ENCODE measurements around the gene SPTLC3. TPM values are rescaled to one million over a fixed set of nuclear protein-coding genes. Genes with fewer than 3 reads are reported as not detected.

SPTLC3 gene
- total and polyA plus RNA-seq, 2 of the 13 experiments (the other 11 are each of a cell fraction or from before 2014, with no cell fraction given), result 20.5 to 95.6 TPM

- TF ChIP-seq TBX3 (IDR thresholded peaks at IDR 0.05; ENCODE audit: borderline replicate concordance) (peak; percentile 68; the same call in 1 of the 2 replicates), GABPB1 (CRISPR knock-in tag; IDR thresholded peaks at IDR 0.05) (no peak), PATZ1 (CRISPR knock-in tag; IDR thresholded peaks at IDR 0.05) (peak; percentile 60), ZNF460 (CRISPR knock-in tag; IDR thresholded peaks at IDR 0.05; ENCODE audit: borderline replicate concordance) (no peak), ZNF441 (CRISPR knock-in tag; IDR thresholded peaks at IDR 0.05; ENCODE audit: borderline replicate concordance) (no peak), ZNF3 (CRISPR knock-in tag; IDR thresholded peaks at IDR 0.05) (no peak), ZNF816 (CRISPR knock-in tag; IDR thresholded peaks at IDR 0.05; ENCODE audit: borderline replicate concordance) (peak; percentile 40; the same call in 1 of the 2 replicates), FOXA1 (IDR thresholded peaks at IDR 0.05) (no peak), FOXA1 (CRISPR knock-in tag; IDR thresholded peaks at IDR 0.05) (peak; percentile 85), GATA4 (IDR thresholded peaks at IDR 0.05; ENCODE audit: borderline replicate concordance, low read depth) (peak; percentile 99), ZSCAN22 (CRISPR knock-in tag; IDR thresholded peaks at IDR 0.05) (no peak), ZNF772 (CRISPR knock-in tag; IDR thresholded peaks at IDR 0.05) (peak; percentile 25; the same call in 1 of the 2 replicates), ZNF781 (CRISPR knock-in tag; IDR thresholded peaks at IDR 0.05; ENCODE audit: borderline replicate concordance, not compliant biosample characterization) (no peak), TRIM24 (CRISPR knock-in tag; IDR thresholded peaks at IDR 0.05) (no peak), BATF2 (CRISPR knock-in tag; IDR thresholded peaks at IDR 0.05) (no peak), ZNF136 (CRISPR knock-in tag; IDR thresholded peaks at IDR 0.05; ENCODE audit: low read depth) (peak; percentile 74; the same call in 1 of the 2 replicates), ZNF33B (CRISPR knock-in tag; IDR thresholded peaks at IDR 0.05) (no peak), ZBTB20 (CRISPR knock-in tag; IDR thresholded peaks at IDR 0.05; ENCODE audit: borderline replicate concordance, low read depth) (peak; percentile 100), ZFP82 (CRISPR knock-in tag; IDR thresholded peaks at IDR 0.05; ENCODE audit: borderline replicate concordance) (no peak), SPEN (CRISPR knock-in tag; IDR thresholded peaks at IDR 0.05; ENCODE audit: low read depth) (no peak), YY1 (IDR thresholded peaks at IDR 0.05; ENCODE audit: insufficient read depth, insufficient replicate concordance, low read depth, low read length) (no peak), ZUFSP (CRISPR knock-in tag; IDR thresholded peaks at IDR 0.05; ENCODE audit: borderline replicate concordance) (no peak), ESRRA (CRISPR knock-in tag; IDR thresholded peaks at IDR 0.05; ENCODE audit: low read depth) (peak; percentile 72; the same call in 1 of the 2 replicates), ZNF891 (CRISPR knock-in tag; IDR thresholded peaks at IDR 0.05) (no peak), HES4 (CRISPR knock-in tag; IDR thresholded peaks at IDR 0.05; ENCODE audit: borderline replicate concordance) (no peak), TBP (CRISPR knock-in tag; IDR thresholded peaks at IDR 0.05) (no peak), ZFP36L1 (CRISPR knock-in tag; IDR thresholded peaks at IDR 0.05) (peak; percentile 77; the same call in 1 of the 2 replicates), GZF1 (CRISPR knock-in tag; IDR thresholded peaks at IDR 0.05) (peak; percentile 92), SMC3 (IDR thresholded peaks at IDR 0.05; ENCODE audit: low read length) (no peak)
Observed at GRCh38 chr20:13089950-13090469, 81.2 kb downstream of the SPTLC3 start (continued).
